Osteoblast (primary cell): ENCODE results near the gene SFXN3. TPM values are rescaled to one million over a fixed set of nuclear protein-coding genes. Genes with fewer than 3 reads are reported as not detected.
"Not testable (repeated sequence)": the region's sequence is repeated elsewhere in the genome, so short reads cannot be mapped to it uniquely, and the experiment has no call there.

Experiments
- DNase-seq: peaks from one replicate; pipeline ENCODE4 v3.0.0; 2011; ENCODE audit warnings: low spot score, mixed read lengths; ENCODE audit not compliant: insufficient read length; ENCODE audit errors: missing footprints
- H2AFZ ChIP-seq: 2 replicates; pipeline ENCODE4 v1.6.0; 2011; ENCODE audit warnings: mild to moderate bottlenecking, low read length
- H3K27ac ChIP-seq: 2 replicates; pipeline ENCODE4 v1.5.1; 2011; ENCODE audit warnings: mild to moderate bottlenecking, low read depth, low read length, moderate library complexity
- H3K27me3 ChIP-seq: 2 replicates; pipeline ENCODE4 v1.6.0; 2012; ENCODE audit warnings: mild to moderate bottlenecking, control low read depth, inconsistent platforms, low read length, moderate library complexity; ENCODE audit not compliant: insufficient read depth
- H3K36me3 ChIP-seq: 2 replicates; pipeline ENCODE4 v1.5.1; 2011; ENCODE audit warnings: mild to moderate bottlenecking, low read length, control low read depth, moderate library complexity; ENCODE audit not compliant: insufficient read depth
- H3K4me1 ChIP-seq: 2 replicates; pipeline ENCODE4 v1.5.1; 2011; ENCODE audit warnings: mild to moderate bottlenecking, low read length, control low read depth, moderate library complexity; ENCODE audit not compliant: insufficient read depth
- H3K4me2 ChIP-seq: 2 replicates; pipeline ENCODE4 v1.6.0; 2011; ENCODE audit warnings: mild to moderate bottlenecking, low read length; ENCODE audit not compliant: insufficient read depth
- H3K4me3 ChIP-seq: fragments of 200-600 bp; sonication (generic); 3 replicates; pipeline ENCODE4 v1.5.1; 2012; ENCODE audit warnings: mild to moderate bottlenecking, low read length, inconsistent platforms; ENCODE audit not compliant: insufficient read depth
- H3K79me2 ChIP-seq: 2 replicates; pipeline ENCODE4 v1.6.0; 2012; ENCODE audit warnings: mild to moderate bottlenecking, low read length, control low read depth, inconsistent platforms; ENCODE audit not compliant: insufficient read depth
- H3K9me3 ChIP-seq: 2 replicates; pipeline ENCODE4 v1.5.1; 2011; ENCODE audit warnings: low read depth, low read length, control low read depth
- H4K20me1 ChIP-seq: 2 replicates; pipeline ENCODE4 v1.6.0; 2012; ENCODE audit warnings: mild to moderate bottlenecking, low read length, control low read depth; ENCODE audit not compliant: insufficient read depth
- total RNA-seq: library from RNA; depleted of rRNA; stranded (reverse); fragments of >200 nt; gene quantifications from 2 replicates; pipeline ENCODE4 v1.2.3, GENCODE V29; 2012
- TF ChIP-seq, protein P1 (sequence below): IDR thresholded peaks from 2 replicates; pipeline ENCODE4 v1.5.1; 2011; ENCODE audit warnings: mild to moderate bottlenecking, low read depth, low read length, moderate library complexity; ENCODE audit errors: extremely low read depth

Gene SFXN3
- total RNA-seq, 1 donor, result 103 TPM

DNA sequence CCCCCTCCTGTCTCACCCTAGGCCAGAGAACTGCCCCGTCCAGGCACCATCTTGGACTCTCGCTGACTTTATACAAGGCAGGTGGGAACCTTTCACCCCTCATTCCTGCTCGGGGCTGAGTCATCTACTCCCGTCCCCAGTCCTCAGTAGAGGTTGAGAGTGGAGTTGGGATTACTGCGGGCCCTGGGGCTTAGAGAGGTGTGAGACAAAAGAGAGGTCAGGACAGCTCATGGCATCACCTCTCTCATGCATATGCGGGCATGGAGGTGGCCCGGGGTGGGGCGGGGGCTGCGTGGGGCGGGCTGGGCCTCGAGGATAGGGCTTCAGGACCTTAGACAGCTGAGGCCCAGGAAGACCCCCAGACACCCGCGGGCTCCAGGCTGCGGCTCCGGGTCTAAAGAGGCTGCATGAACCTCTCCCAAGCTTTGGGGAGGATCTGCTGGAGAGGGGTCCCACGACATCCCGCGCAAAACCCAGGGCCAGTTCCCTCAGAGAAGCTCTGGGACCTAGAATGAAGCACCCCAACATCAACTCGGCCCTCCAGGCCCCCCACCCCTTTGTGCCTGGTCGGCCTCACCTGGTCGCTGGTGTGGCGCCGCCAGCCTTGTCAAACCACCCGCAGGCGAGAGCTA lies 422 bp upstream of the SFXN3 start:
- Histone ChIP-seq H3K9me3 (no peaks in the 10 kb centered on the region), H3K36me3 (peaks cover 13% of the 10 kb centered on the region), H3K4me1 (peaks cover 19% of the 10 kb centered on the region), H4K20me1 (peaks cover 19% of the 10 kb centered on the region), H2AFZ (peak overlapping the region; percentile 97), H3K27me3 (peaks cover 13% of the 10 kb centered on the region), H3K4me2 (peak overlapping the region; percentile 86), H3K79me2 (peaks cover 30% of the 10 kb centered on the region), H3K27ac (no peak overlapping the region), H3K4me3 (peak overlapping the region; percentile 82)
- TF ChIP-seq, protein P1, sequence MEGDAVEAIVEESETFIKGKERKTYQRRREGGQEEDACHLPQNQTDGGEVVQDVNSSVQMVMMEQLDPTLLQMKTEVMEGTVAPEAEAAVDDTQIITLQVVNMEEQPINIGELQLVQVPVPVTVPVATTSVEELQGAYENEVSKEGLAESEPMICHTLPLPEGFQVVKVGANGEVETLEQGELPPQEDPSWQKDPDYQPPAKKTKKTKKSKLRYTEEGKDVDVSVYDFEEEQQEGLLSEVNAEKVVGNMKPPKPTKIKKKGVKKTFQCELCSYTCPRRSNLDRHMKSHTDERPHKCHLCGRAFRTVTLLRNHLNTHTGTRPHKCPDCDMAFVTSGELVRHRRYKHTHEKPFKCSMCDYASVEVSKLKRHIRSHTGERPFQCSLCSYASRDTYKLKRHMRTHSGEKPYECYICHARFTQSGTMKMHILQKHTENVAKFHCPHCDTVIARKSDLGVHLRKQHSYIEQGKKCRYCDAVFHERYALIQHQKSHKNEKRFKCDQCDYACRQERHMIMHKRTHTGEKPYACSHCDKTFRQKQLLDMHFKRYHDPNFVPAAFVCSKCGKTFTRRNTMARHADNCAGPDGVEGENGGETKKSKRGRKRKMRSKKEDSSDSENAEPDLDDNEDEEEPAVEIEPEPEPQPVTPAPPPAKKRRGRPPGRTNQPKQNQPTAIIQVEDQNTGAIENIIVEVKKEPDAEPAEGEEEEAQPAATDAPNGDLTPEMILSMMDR, result no peak
- DNase-seq, result peak; percentile 69

DNA sequence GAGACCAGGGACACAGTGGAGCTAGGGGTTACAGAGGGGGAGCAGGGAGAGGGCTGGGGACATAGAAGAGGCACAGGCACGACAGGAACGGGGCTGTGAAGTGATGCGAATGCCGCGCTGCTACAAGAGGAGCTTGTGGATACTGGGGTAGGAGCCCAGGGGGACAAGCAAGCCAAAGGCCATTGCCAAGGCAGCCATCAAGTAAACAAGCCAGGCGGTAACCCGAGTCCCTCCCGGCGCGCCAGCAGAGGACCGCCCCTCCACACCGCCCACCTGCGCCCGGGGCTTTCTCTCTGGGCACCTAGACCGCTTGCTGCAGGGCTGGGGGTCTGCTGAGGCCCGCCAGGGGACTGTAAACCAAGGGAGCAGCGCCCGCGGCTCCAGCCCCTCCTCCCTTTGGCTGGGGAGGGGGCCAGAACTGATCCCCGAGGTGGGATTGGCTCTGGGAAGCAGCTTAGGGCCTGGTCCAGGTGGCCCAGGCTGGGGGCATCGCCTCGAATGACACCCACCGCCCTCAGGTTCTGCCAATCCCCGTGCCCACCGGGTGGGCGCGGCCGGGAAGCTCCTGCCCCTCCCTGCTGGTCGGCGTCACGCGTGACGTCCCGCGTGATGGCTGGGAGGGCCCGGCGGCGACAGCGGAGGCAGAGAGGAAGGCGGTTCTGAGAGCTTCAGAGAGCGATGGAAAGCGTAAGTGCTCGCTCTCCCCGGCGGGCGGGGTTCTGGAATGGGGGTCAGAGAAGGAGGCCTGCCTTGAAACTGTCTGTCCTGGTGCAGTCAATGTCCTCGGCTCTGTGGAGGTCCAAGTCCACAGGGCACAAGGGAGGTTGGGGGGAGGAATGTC lies 982 bp downstream of the SFXN3 start:
- Histone ChIP-seq H3K27me3 (peaks cover 13% of the 10 kb centered on the region), H3K4me2 (peak overlapping the region; percentile 86), H3K4me3 (peak overlapping the region; percentile 82), H3K4me1 (peaks cover 19% of the 10 kb centered on the region), H2AFZ (peak overlapping the region; percentile 97), H3K79me2 (peaks cover 42% of the 10 kb centered on the region), H3K27ac (peak overlapping the region; percentile 92), H3K9me3 (no peaks in the 10 kb centered on the region), H4K20me1 (peaks cover 33% of the 10 kb centered on the region), H3K36me3 (peaks cover 27% of the 10 kb centered on the region)
- peak; percentile 95 for DNase-seq
- TF ChIP-seq, protein P1, result no peak

DNA sequence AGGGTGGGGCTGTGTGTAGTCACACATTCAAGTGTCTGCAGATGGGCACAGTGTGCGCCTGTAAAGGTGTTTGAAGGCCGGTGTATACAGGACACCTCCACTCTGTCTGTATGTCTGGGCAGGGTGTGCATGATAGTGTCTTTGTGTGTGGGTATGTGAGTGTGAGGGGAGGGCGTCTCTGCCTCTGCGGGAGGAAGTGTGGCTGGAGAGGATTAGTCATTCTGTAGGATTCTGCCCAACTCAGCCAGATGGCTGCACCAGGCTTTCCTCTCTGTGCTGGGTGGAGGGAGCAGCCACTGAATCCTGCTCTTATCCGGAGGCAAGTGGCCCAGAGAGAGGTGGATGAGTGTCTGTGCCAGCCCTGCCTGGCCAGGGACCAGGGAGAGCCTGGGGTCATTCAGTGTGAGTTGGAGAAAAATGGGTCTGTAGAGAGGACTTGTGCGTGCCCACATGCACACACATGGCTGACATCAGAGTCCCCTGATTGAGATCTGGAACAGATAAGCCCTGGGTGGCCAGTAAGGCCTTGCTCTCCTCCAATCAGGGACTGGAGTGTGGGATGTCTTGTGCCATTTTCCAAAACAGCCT lies 1.7 kb downstream of the SFXN3 start:
- DNase-seq, result peak; percentile 94
- H3K9me3 ChIP-seq, result no peaks in the 10 kb centered on the region
- H3K4me3 ChIP-seq, result peak overlapping the region; percentile 82
- H3K27ac ChIP-seq, result peak overlapping the region; percentile 92
- peaks cover 46% of the 10 kb centered on the region for H3K79me2 ChIP-seq
- peak overlapping the region; percentile 86 for H3K4me2 ChIP-seq
- TF ChIP-seq, protein P1, result no peak
- H3K4me1 ChIP-seq, result peaks cover 19% of the 10 kb centered on the region
- H4K20me1 ChIP-seq, result peaks cover 37% of the 10 kb centered on the region
- H3K36me3 ChIP-seq, result peaks cover 34% of the 10 kb centered on the region
- peaks cover 13% of the 10 kb centered on the region for H3K27me3 ChIP-seq
- H2AFZ ChIP-seq, result peak overlapping the region; percentile 97

DNA sequence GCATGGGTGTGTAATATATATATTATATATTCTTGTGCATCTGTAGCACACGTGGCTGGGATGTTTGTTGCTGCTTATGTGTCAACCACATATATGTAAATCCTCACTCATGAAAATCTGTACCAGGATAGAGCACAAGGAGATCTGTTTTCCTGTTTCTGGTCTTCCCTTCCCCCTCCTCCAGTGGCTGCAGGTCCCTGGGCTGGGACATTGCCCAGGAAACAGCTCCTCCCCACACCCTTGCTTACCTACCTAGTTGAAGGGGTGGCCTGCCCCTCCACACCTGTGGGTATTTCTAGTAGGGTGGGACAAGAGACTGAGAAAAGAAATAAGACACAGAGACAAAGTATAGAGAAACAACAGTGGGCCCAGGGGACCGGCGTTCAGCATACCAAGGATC lies 2.2 kb downstream of the SFXN3 start:
- no peak overlapping the region for H2AFZ ChIP-seq
- no peaks in the 10 kb centered on the region for H3K9me3 ChIP-seq
- peaks cover 19% of the 10 kb centered on the region for H3K4me1 ChIP-seq
- H3K36me3 ChIP-seq, result peaks cover 39% of the 10 kb centered on the region
- peak overlapping the region; percentile 86 for H3K4me2 ChIP-seq
- peaks cover 13% of the 10 kb centered on the region for H3K27me3 ChIP-seq
- peak overlapping the region; percentile 92 for H3K27ac ChIP-seq
- H3K4me3 ChIP-seq, result peak overlapping the region; percentile 82
- H3K79me2 ChIP-seq, result peaks cover 46% of the 10 kb centered on the region
- peaks cover 37% of the 10 kb centered on the region for H4K20me1 ChIP-seq
- TF ChIP-seq, protein P1, result no peak
- no peak for DNase-seq

DNA sequence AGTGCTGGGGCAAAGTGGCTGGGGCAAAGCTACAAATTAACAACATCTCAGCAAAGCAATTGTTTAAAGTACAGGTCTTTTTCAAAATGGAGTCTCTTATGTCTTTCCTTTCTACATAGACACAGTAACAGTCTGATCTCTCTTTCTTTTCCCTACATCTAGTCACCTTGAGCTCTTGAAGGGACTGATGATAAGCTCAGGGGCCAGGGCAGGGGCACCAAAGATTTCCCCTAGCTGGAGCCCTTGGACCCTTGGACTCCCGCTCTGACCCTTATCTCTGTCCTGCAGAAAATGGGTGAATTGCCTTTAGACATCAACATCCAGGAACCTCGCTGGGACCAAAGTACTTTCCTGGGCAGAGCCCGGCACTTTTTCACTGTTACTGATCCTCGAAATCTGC lies 3.4 kb downstream of the SFXN3 start:
- Histone ChIP-seq H3K36me3 (peaks cover 48% of the 10 kb centered on the region), H3K79me2 (peaks cover 46% of the 10 kb centered on the region), H4K20me1 (peaks cover 45% of the 10 kb centered on the region), H3K4me1 (peaks cover 19% of the 10 kb centered on the region)
- not testable (repeated sequence) for H3K9me3 ChIP-seq, DNase-seq, H3K4me2 ChIP-seq, H3K4me3 ChIP-seq, H3K27ac ChIP-seq, H2AFZ ChIP-seq, H3K27me3 ChIP-seq
